HFF-Myc (cell line): ENCODE data around the gene ATG4D.
"Not testable (repeated sequence)": the region's sequence is repeated elsewhere in the genome, so short reads cannot be mapped to it uniquely, and the experiment has no call there.

ENCODE experiments used
- DNase-seq: peaks from one replicate; pipeline ENCODE4 v3.0.0-alpha.2; 2011; ENCODE audit warnings: low read depth; ENCODE audit errors: extremely low read depth
- H3K4me3 ChIP-seq: replicated peaks from 2 replicates; pipeline ENCODE4 v1.5.1; 2011; ENCODE audit warnings: low read depth, mild to moderate bottlenecking, control low read depth, low read length
- TF ChIP-seq, protein P1 (sequence below): IDR thresholded peaks from 2 replicates; pipeline ENCODE4 v1.5.1; 2012; ENCODE audit warnings: mild to moderate bottlenecking, low read depth, low read length, control low read depth; ENCODE audit errors: missing control alignments

ATG4D gene

GRCh38 chr19:10532457-10532856 lies 11.2 kb upstream of the ATG4D start:
- TF ChIP-seq, protein P1, sequence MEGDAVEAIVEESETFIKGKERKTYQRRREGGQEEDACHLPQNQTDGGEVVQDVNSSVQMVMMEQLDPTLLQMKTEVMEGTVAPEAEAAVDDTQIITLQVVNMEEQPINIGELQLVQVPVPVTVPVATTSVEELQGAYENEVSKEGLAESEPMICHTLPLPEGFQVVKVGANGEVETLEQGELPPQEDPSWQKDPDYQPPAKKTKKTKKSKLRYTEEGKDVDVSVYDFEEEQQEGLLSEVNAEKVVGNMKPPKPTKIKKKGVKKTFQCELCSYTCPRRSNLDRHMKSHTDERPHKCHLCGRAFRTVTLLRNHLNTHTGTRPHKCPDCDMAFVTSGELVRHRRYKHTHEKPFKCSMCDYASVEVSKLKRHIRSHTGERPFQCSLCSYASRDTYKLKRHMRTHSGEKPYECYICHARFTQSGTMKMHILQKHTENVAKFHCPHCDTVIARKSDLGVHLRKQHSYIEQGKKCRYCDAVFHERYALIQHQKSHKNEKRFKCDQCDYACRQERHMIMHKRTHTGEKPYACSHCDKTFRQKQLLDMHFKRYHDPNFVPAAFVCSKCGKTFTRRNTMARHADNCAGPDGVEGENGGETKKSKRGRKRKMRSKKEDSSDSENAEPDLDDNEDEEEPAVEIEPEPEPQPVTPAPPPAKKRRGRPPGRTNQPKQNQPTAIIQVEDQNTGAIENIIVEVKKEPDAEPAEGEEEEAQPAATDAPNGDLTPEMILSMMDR = no peak
- no peak overlapping the region for H3K4me3 ChIP-seq
- DNase-seq = no peak

DNA sequence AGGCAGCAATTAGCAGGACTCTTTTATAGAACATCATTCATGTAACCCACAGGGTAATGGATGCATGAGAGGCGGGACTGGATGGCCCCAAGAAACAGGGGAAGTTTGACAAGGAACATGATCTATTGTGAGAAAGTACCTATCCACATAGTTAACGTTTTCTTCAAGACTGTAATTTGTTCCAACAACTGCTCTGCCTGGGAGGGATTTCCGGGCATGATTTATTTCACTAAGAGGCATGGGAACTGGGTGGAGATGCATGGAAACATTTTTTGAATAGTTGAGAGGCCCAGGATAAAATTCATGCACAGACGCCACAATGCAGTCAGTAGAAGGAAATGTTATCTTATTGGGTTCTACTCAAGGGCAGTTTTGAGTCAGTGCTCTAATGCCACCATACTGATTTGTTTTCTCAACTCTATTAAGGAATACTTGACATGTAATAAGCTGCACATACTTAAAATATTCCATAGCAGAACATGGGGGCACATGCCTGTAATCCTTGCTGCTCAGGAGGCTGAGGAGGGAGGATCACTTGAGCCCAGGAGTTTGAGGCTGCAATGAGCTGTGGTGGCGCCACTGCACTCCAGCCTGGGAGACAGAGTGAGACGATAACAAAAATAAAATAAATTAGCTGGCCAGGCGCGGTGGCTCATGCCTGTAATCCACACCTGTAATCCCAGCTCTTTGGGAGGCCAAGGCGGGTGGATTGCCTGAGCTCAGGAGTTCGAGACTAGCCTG lies 9.9 kb upstream of the ATG4D start:
- TF ChIP-seq, protein P1 = no peak
- no peak for DNase-seq
- H3K4me3 ChIP-seq = no peak overlapping the region

- TF ChIP-seq, protein P1 = no peak
- no peak for DNase-seq
Measured at GRCh38 chr19:10535613-10536012, 8.1 kb upstream of the ATG4D start.

GRCh38 chr19:10537668-10538067 lies 6.0 kb upstream of the ATG4D start:
- TF ChIP-seq, protein P1 = no peak
- no peak overlapping the region for H3K4me3 ChIP-seq
- no peak for DNase-seq

More at GRCh38 chr19:10535613-10536012, 8.1 kb upstream of the ATG4D start:
- no peak overlapping the region for H3K4me3 ChIP-seq

GRCh38 chr19:10538204-10538983 lies 5.3 kb upstream of the ATG4D start:
- TF ChIP-seq, protein P1 = no peak
- no peak for DNase-seq
- no peak overlapping the region for H3K4me3 ChIP-seq

GRCh38 chr19:10539016-10539415 lies 4.7 kb upstream of the ATG4D start:
- H3K4me3 ChIP-seq = not testable (repeated sequence)

GRCh38 chr19:10543059-10543419 lies 665 bp upstream of the ATG4D start:
- DNase-seq = no peak
- peak overlapping the region; percentile 81; the same call in 1 of the 2 replicates for H3K4me3 ChIP-seq
- TF ChIP-seq, protein P1 = no peak

More at GRCh38 chr19:10539016-10539415, 4.7 kb upstream of the ATG4D start:
- not testable (repeated sequence) for DNase-seq
